Cardiac fibroblast (primary cell): ENCODE results near the gene DKK3.
A peak's percentile ranks its signal among the peaks of the same experiment; 100 is the strongest.

Experiments
- DNase-seq, 2 donors: peaks; one replicate each; pipeline versions ENCODE4 v3.0.0 to v3.0.0-alpha.2; 2010; ENCODE audit warnings: low read depth in 2 of 2
- H3K4me3 ChIP-seq, 2 donors: replicated peaks in 1 of 2; 1 replicate in 1 of 2; 2 replicates in 1 of 2; pipeline ENCODE4 v1.5.1; 2011; ENCODE audit warnings: low read depth in 2 of 2, low read length in 2 of 2, mild to moderate bottlenecking in 2 of 2, moderate library complexity in 1 of 2
- TF ChIP-seq, protein P1 (sequence below): IDR thresholded peaks from one replicate; pipeline ENCODE4 v1.5.1; 2011; ENCODE audit warnings: low read depth, mild to moderate bottlenecking, low read length, inconsistent platforms

The DKK3 gene

DNA sequence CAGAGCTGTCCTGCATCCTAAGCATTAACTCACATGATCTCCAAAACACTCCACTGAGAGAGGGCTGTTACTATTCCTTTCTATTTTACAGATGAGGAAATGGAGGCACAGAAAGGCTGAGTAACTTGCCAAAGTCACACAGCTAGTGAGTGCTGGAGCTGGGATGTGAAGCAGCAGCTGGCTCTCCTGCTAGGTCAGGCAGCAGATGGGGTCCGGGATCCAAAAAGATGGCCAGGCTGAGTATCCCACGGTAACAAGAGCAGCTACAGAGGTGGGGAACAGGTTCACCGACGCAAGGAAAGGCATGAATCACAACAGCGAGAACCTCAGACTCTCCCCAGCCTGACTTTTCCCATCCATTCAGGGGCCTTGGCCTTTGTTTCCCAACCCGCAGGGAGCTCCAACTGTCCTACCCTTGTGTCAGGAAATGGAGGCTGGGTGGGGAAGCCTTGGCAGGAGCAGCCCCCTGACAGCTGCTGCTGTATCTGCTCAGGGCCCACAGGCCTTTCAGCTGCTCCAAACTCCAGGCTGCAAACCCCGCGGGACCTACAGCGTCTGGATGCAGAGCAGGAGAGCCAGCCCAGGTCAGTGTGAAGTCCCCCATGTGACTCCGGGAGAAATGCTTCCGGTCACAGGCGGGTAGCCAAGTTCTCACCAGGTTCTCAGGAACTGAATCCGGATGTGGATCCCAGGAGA is 29.5 kb downstream of the DKK3 start:
- peak; percentile 88 to 95 for DNase-seq
- TF ChIP-seq, protein P1, sequence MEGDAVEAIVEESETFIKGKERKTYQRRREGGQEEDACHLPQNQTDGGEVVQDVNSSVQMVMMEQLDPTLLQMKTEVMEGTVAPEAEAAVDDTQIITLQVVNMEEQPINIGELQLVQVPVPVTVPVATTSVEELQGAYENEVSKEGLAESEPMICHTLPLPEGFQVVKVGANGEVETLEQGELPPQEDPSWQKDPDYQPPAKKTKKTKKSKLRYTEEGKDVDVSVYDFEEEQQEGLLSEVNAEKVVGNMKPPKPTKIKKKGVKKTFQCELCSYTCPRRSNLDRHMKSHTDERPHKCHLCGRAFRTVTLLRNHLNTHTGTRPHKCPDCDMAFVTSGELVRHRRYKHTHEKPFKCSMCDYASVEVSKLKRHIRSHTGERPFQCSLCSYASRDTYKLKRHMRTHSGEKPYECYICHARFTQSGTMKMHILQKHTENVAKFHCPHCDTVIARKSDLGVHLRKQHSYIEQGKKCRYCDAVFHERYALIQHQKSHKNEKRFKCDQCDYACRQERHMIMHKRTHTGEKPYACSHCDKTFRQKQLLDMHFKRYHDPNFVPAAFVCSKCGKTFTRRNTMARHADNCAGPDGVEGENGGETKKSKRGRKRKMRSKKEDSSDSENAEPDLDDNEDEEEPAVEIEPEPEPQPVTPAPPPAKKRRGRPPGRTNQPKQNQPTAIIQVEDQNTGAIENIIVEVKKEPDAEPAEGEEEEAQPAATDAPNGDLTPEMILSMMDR, result no peak
- H3K4me3 ChIP-seq, result no peak overlapping the region

- no peak overlapping the region for H3K4me3 ChIP-seq
- TF ChIP-seq, protein P1, result no peak
- DNase-seq, result no peak
These were observed 30.3 kb downstream of the DKK3 start for GRCh38 chr11:11978098-11978637.

DNA sequence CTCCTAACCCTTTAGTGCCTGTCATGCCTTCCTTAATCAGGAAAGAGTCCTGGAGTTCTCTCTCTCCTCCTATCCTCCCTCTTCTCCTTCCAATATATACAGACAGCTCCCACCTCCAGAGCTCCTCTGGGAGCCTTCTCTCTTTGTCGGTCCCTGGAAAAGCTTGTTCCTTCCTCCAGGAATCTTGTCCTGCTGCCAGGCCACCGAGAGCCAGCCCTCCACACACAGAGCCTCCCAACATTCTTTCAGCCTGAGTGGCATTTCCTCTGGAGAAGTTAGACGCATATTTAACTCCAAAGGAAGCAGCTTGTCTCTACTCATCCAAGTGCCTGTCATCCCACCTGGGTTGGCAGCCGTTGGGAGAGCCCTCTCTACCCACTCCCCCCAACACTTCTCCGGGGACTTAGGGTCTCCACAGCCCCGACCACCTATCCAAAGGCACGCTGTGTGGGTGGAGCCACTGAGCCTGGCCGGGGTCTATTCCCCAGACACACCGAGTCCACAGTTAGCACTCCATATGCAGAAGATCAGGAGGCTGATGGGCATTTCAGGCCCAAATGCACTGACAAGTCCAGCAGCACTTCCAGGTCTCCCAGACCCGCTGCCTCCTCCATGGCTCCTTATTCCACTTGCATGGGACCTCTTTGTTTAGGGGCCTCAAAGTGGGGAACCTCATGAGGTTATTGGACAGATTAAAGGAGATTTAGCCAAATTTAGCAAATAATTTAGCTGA is 31.1 kb downstream of the DKK3 start:
- no peak overlapping the region for H3K4me3 ChIP-seq
- TF ChIP-seq, protein P1, result no peak
- peak; percentile 86 to 92 for DNase-seq

GRCh38 chr11:11976481-11977127 is 31.8 kb downstream of the DKK3 start:
- H3K4me3 ChIP-seq, result no peak overlapping the region
- no peak for DNase-seq
- TF ChIP-seq, protein P1, result no peak

- DNase-seq, result no peak
- TF ChIP-seq, protein P1, result no peak
These were observed 33.0 kb downstream of the DKK3 start for GRCh38 chr11:11975201-11976092.

GRCh38 chr11:11973866-11974265 is 34.6 kb downstream of the DKK3 start:
- TF ChIP-seq, protein P1, result no peak
- peak in 1 of 2 donors; percentile 34 for DNase-seq
- H3K4me3 ChIP-seq, result no peak overlapping the region

More at GRCh38 chr11:11975201-11976092, 33.0 kb downstream of the DKK3 start:
- no peak overlapping the region for H3K4me3 ChIP-seq
